DND-41 (cell line): ENCODE measurements around the gene ASIC2.
"Not testable (repeated sequence)": the region's sequence is repeated elsewhere in the genome, so short reads cannot be mapped to it uniquely, and the experiment has no call there.

ENCODE experiments used
- ATAC-seq: fragments of 200-7000 bp; cut with Tn5 transposase; 3 replicates; pipeline ENCODE4 v1.9.1; 2021; ENCODE audit warnings: low read depth; ENCODE audit not compliant: insufficient read depth
- DNase-seq: peaks from one replicate; pipeline ENCODE4 v3.0.0-alpha.2; 2020
- H2AFZ ChIP-seq: 2 replicates; pipeline ENCODE4 v1.6.0; 2012; ENCODE audit warnings: low read depth, low read length
- H3K27ac ChIP-seq: 2 replicates; pipeline ENCODE4 v1.5.1; 2012; ENCODE audit warnings: low read length, inconsistent platforms
- H3K27me3 ChIP-seq: fragments of 200-600 bp; sonication (generic); 2 replicates; pipeline ENCODE4 v1.6.0; 2012; ENCODE audit warnings: low read length, mild to moderate bottlenecking, inconsistent platforms; ENCODE audit not compliant: insufficient read depth, poor library complexity
- H3K36me3 ChIP-seq: 2 replicates; pipeline ENCODE4 v1.5.1; 2012; ENCODE audit warnings: low read length, inconsistent platforms; ENCODE audit not compliant: insufficient read depth
- H3K4me1 ChIP-seq: 2 replicates; pipeline ENCODE4 v1.5.1; 2012; ENCODE audit warnings: mild to moderate bottlenecking, low read length; ENCODE audit not compliant: insufficient read depth
- H3K4me2 ChIP-seq: 2 replicates; pipeline ENCODE4 v1.6.0; 2012; ENCODE audit warnings: mild to moderate bottlenecking, moderate library complexity, low read length, inconsistent platforms; ENCODE audit not compliant: insufficient read depth
- H3K4me3 ChIP-seq, 2 experiments: fragments of 200-600 bp in 1 of 2; shearing (Covaris generic) in 1 of 2; 2 replicates each; pipeline ENCODE4 v1.5.1; 2012 to 2016; ENCODE audit warnings: inconsistent platforms in 2 of 2, low read length in 2 of 2, mild to moderate bottlenecking in 2 of 2, low read depth in 1 of 2, moderate library complexity in 1 of 2
- H3K79me2 ChIP-seq: 2 replicates; pipeline ENCODE4 v1.6.0; 2012; ENCODE audit warnings: low read length, inconsistent platforms; ENCODE audit not compliant: insufficient read depth
- H3K9ac ChIP-seq: 2 replicates; pipeline ENCODE4 v1.6.0; 2012; ENCODE audit warnings: low read depth, mild to moderate bottlenecking, inconsistent platforms, low read length, moderate library complexity
- H3K9me3 ChIP-seq: 2 replicates; pipeline ENCODE4 v1.5.1; 2012; ENCODE audit warnings: low read length, moderate library complexity, mild to moderate bottlenecking, inconsistent platforms; ENCODE audit not compliant: insufficient read depth, severe bottlenecking
- H4K20me1 ChIP-seq: 2 replicates; pipeline ENCODE4 v1.6.0; 2012; ENCODE audit warnings: low read length; ENCODE audit not compliant: insufficient read depth
- EZH2 ChIP-seq: IDR thresholded peaks from 3 replicates; pipeline ENCODE4 v1.6.1; 2012; ENCODE audit warnings: borderline replicate concordance, low read depth, mild to moderate bottlenecking, moderate library complexity, low read length, inconsistent platforms; ENCODE audit not compliant: severe bottlenecking
- TF ChIP-seq, protein P1 (sequence below): IDR thresholded peaks from 2 replicates; pipeline ENCODE4 v1.5.1; 2012; ENCODE audit warnings: borderline replicate concordance, low read length, moderate library complexity, mild to moderate bottlenecking; ENCODE audit not compliant: poor library complexity, severe bottlenecking; ENCODE audit errors: extremely low read depth

Gene ASIC2

DNA sequence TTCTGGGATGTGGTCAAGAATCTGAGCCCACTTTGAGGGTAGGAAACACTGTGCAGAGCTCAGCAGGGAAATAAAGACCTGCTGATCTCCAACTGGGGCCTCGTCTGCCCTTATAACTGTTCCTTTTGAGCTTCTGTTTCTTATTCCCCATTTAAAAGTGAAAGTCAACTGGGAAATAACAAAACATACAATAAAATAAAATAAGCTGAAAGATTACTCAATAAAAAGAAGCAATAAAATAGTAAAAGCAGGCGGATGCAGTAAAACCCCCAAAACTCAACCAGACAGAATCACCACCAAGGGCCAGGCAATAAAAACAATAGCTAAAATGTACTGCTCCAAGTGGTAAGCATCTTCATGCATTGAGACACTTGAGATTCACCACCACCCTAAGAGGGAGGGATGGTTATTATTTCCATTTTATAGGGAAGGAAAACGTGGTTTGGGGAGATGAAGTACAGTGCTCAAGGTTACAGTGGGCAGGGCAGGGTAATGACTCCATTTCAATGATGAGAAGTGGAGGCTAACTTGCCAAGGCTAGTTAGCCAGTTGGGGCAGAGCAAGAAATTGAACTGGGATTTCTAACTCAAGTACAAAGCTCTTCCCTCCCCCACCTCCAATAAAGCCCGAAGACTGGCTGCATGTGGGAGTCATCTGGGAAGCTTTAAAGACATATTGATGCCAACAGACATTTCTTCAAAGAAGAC is 307.9 kb downstream of the ASIC2 start:
- DNase-seq (no peak), ATAC-seq (no peak)
- no peaks in the 10 kb centered on the region for H4K20me1 ChIP-seq
- TF ChIP-seq EZH2: no peak
- TF ChIP-seq, protein P1, sequence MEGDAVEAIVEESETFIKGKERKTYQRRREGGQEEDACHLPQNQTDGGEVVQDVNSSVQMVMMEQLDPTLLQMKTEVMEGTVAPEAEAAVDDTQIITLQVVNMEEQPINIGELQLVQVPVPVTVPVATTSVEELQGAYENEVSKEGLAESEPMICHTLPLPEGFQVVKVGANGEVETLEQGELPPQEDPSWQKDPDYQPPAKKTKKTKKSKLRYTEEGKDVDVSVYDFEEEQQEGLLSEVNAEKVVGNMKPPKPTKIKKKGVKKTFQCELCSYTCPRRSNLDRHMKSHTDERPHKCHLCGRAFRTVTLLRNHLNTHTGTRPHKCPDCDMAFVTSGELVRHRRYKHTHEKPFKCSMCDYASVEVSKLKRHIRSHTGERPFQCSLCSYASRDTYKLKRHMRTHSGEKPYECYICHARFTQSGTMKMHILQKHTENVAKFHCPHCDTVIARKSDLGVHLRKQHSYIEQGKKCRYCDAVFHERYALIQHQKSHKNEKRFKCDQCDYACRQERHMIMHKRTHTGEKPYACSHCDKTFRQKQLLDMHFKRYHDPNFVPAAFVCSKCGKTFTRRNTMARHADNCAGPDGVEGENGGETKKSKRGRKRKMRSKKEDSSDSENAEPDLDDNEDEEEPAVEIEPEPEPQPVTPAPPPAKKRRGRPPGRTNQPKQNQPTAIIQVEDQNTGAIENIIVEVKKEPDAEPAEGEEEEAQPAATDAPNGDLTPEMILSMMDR: no peak
- no peak overlapping the region for H2AFZ ChIP-seq
- no peak overlapping the region for H3K4me2 ChIP-seq
- H3K36me3 ChIP-seq: no peaks in the 10 kb centered on the region
- peaks cover 6% of the 10 kb centered on the region for H3K9me3 ChIP-seq
- H3K9ac ChIP-seq: no peak overlapping the region
- H3K79me2 ChIP-seq: no peaks in the 10 kb centered on the region
- H3K27me3 ChIP-seq: no peaks in the 10 kb centered on the region
- H3K27ac ChIP-seq: no peak overlapping the region
- H3K4me1 ChIP-seq: no peaks in the 10 kb centered on the region
- H3K4me3 ChIP-seq: no peak overlapping the region

DNA sequence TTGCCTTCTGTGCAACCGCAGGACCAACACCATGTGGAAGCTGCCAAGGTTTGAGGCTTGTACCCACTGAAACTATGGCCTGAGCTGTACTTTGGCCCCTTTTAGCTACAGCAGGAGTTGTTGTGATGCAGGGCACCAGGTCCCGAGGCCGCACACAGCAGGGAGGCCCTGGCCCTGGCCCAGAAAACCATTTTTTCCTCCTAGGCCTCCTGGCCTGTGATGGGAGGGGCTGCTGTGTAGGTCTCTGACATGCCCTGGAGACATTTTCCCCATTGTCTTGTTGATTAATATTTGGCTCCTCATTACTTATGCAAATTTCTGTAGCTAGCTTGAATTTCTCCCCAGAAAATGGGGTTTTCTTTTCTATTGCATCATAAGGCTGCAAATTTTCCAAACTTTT is 311.5 kb downstream of the ASIC2 start:
- not testable (repeated sequence) for DNase-seq, H3K79me2 ChIP-seq, H4K20me1 ChIP-seq, H2AFZ ChIP-seq, ATAC-seq, H3K4me3 ChIP-seq, H3K27me3 ChIP-seq, H3K4me1 ChIP-seq, H3K9ac ChIP-seq, H3K36me3 ChIP-seq, H3K9me3 ChIP-seq, H3K4me2 ChIP-seq, H3K27ac ChIP-seq

DNA sequence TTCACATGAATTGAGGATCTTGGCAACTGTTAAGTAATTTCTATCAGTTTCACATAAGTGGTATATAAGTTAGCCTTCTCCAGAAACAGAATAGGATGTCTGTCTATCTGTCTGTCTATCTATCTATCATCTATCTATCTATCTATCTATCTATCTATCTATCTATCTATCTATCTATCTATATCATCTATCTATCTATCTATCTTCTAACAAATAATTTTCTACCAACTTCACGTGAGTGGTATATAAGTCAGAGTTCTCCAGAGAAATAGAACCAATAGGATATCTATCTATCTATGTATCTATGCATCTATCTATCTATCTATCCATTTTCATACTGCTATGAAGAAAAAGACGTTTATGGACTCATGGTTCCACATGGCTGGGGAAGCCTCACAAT is 312.9 kb downstream of the ASIC2 start:
- Histone ChIP-seq H2AFZ (no peak overlapping the region), H3K27me3 (no peaks in the 10 kb centered on the region), H3K36me3 (no peaks in the 10 kb centered on the region), H3K79me2 (no peaks in the 10 kb centered on the region), H3K4me1 (no peaks in the 10 kb centered on the region), H4K20me1 (no peaks in the 10 kb centered on the region), H3K4me2 (no peak overlapping the region), H3K9me3 (peaks cover 6% of the 10 kb centered on the region), H3K27ac (no peak overlapping the region), H3K4me3 (no peak overlapping the region), H3K9ac (no peak overlapping the region)
- DNase-seq: no peak
- TF ChIP-seq, protein P1: no peak
- no peak for TF ChIP-seq EZH2
- ATAC-seq: no peak

DNA sequence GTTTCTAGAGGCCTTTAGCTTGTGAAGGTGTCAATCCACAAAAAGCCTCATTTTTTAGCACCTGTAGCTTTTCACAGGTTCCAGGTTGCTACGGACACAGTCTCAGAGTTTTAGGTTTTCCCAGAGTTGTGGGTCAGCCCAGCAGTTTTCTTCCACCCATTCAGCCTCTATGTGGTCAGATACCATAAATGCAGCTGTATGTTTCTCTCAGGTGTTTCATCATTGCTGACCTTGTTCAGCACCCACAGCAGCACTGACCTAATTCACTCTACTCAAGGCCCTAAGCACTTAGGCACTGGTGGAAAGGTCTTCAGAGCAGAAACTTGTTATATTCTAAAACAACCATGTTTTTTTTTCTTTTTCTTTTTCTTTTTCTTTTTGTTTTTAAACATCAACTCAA is 316.5 kb downstream of the ASIC2 start:
- Histone ChIP-seq H3K27ac (no peak overlapping the region), H3K4me2 (no peak overlapping the region)
- TF ChIP-seq, protein P1: no peak
- TF ChIP-seq EZH2: no peak

More for the DNA sequence above, 316.5 kb downstream of the ASIC2 start:
- no peaks in the 10 kb centered on the region for H3K4me1 ChIP-seq
- no peak for DNase-seq
- no peaks in the 10 kb centered on the region for H4K20me1 ChIP-seq
- no peaks in the 10 kb centered on the region for H3K79me2 ChIP-seq
- no peak overlapping the region for H2AFZ ChIP-seq
- peaks cover 2% of the 10 kb centered on the region for H3K9me3 ChIP-seq
- H3K4me3 ChIP-seq: no peak overlapping the region
- no peaks in the 10 kb centered on the region for H3K27me3 ChIP-seq
- ATAC-seq: no peak
- H3K9ac ChIP-seq: no peak overlapping the region
- no peaks in the 10 kb centered on the region for H3K36me3 ChIP-seq
